ENCODE data around the gene REXO5. TPM values are rescaled to one million over a fixed set of nuclear protein-coding genes. Genes with fewer than 3 reads are reported as not detected.

The REXO5 gene
- total RNA-seq, 1 experiment from 2014 or later = 7.3 TPM

GRCh38 chr16:20889625-20890275 is 83.4 kb downstream of the REXO5 start:
- ChIA-PET POLR2A (interaction anchor here (0.7 to 1.5 kb wide), 2 partner anchors 7 to 10 kb away, joined by 5 to 7 read pairs; partner anchors contain the start of genes DCUN1D3 and LYRM1), CTCF (interaction anchor here (0.9 kb wide), 1 partner anchor 11 kb away, joined by 3 read pairs; the partner anchor contains the start of gene LYRM1)
- Mint-ChIP-seq H3K27me3 (ENCODE audit: insufficient read depth, unreplicated experiment) (no peaks in the 10 kb centered on the region), H3K4me3 (ENCODE audit: unreplicated experiment) (no peak overlapping the region), H3K27ac (ENCODE audit: unreplicated experiment) (no peak overlapping the region), H3K36me3 (ENCODE audit: insufficient read depth, unreplicated experiment) (peaks cover 25% of the 10 kb centered on the region), H3K4me1 (ENCODE audit: low read depth, unreplicated experiment) (no peaks in the 10 kb centered on the region), H3K9me3 (ENCODE audit: unreplicated experiment) (no peaks in the 10 kb centered on the region)
- H3K4me1 ChIP-seq = peaks cover 21% of the 10 kb centered on the region
- BruUV-seq (replicated peaks) = no TSS peak
- no peaks in the 10 kb centered on the region for H3K27me3 ChIP-seq (replicated peaks; ENCODE audit: control insufficient read depth, insufficient read depth, low read length)
- peak in 1 of 2 experiments; percentile 32 for DNase-seq
- no peaks in the 10 kb centered on the region; the same call in 1 of the 2 replicates for H3K36me3 ChIP-seq (ENCODE audit: control insufficient read depth, insufficient read depth, low read length)
- intact Hi-C loops (cut with micrococcal nuclease; ENCODE audit: unreplicated experiment) = no loop called here
- H3K4me3 ChIP-seq (ENCODE audit: low read depth, low read length) = no peak overlapping the region
- no peaks in the 10 kb centered on the region for H3K9me3 ChIP-seq
- no peak for TF ChIP-seq CTCF (IDR thresholded peaks at IDR 0.05; ENCODE audit: insufficient read depth in 1 of 2, low read depth in 1 of 2, low read length in 1 of 2, severe bottlenecking in 1 of 2, unreplicated experiment in 1 of 2)

- H3K4me1 Mint-ChIP-seq (ENCODE audit: low read depth, unreplicated experiment) = peaks cover 17% of the 10 kb centered on the region
- Histone ChIP-seq H3K4me3 (ENCODE audit: low read depth, low read length) (no peak overlapping the region), H3K36me3 (ENCODE audit: control insufficient read depth, insufficient read depth, low read length) (no peaks in the 10 kb centered on the region; the same call in 1 of the 2 replicates), H3K9me3 (no peaks in the 10 kb centered on the region), H3K27me3 (replicated peaks; ENCODE audit: control insufficient read depth, insufficient read depth, low read length) (no peaks in the 10 kb centered on the region), H3K4me1 (peaks cover 22% of the 10 kb centered on the region)
- ChIA-PET POLR2A (no interaction called here), CTCF (no interaction called here)
- no peak overlapping the region for H3K4me3 Mint-ChIP-seq (ENCODE audit: unreplicated experiment)
- H3K27ac Mint-ChIP-seq (ENCODE audit: unreplicated experiment) = no peak overlapping the region
- H3K27me3 Mint-ChIP-seq (ENCODE audit: insufficient read depth, unreplicated experiment) = no peaks in the 10 kb centered on the region
- intact Hi-C loops (cut with micrococcal nuclease; ENCODE audit: unreplicated experiment) = no loop called here
- BruUV-seq (replicated peaks) = no TSS peak
- no peaks in the 10 kb centered on the region for H3K9me3 Mint-ChIP-seq (ENCODE audit: unreplicated experiment)
- DNase-seq = no peak
- H3K36me3 Mint-ChIP-seq (ENCODE audit: insufficient read depth, unreplicated experiment) = peaks cover 51% of the 10 kb centered on the region
- no peak for TF ChIP-seq CTCF (IDR thresholded peaks at IDR 0.05; ENCODE audit: insufficient read depth in 1 of 2, low read depth in 1 of 2, low read length in 1 of 2, severe bottlenecking in 1 of 2, unreplicated experiment in 1 of 2)
Observed at GRCh38 chr16:20894388-20894787, 88.1 kb downstream of the REXO5 start.

- H3K27me3 Mint-ChIP-seq (ENCODE audit: insufficient read depth, unreplicated experiment) = no peaks in the 10 kb centered on the region
- H3K4me3 Mint-ChIP-seq (ENCODE audit: unreplicated experiment) = no peak overlapping the region
- CTCF ChIA-PET = no interaction called here
- intact Hi-C loops (cut with micrococcal nuclease; ENCODE audit: unreplicated experiment) = no loop called here
- peaks cover 63% of the 10 kb centered on the region for H3K36me3 Mint-ChIP-seq (ENCODE audit: insufficient read depth, unreplicated experiment)
- H3K27ac Mint-ChIP-seq (ENCODE audit: unreplicated experiment) = no peak overlapping the region
- H3K4me1 Mint-ChIP-seq (ENCODE audit: low read depth, unreplicated experiment) = peaks cover 31% of the 10 kb centered on the region
- peaks cover 21% of the 10 kb centered on the region for H3K4me1 ChIP-seq
- H3K36me3 ChIP-seq (ENCODE audit: control insufficient read depth, insufficient read depth, low read length) = no peaks in the 10 kb centered on the region; the same call in 1 of the 2 replicates
- H3K9me3 ChIP-seq = no peaks in the 10 kb centered on the region
- DNase-seq = no peak
- no TSS peak for BruUV-seq (replicated peaks)
- POLR2A ChIA-PET = interaction anchor here (0.5 to 0.6 kb wide), 2 partner anchors 8 to 151 kb away, joined by 5 read pairs; no protein-coding TSS in a partner anchor
- H3K9me3 Mint-ChIP-seq (ENCODE audit: unreplicated experiment) = no peaks in the 10 kb centered on the region
- no peak overlapping the region for H3K4me3 ChIP-seq (ENCODE audit: low read depth, low read length)
- TF ChIP-seq CTCF (IDR thresholded peaks at IDR 0.05; ENCODE audit: insufficient read depth in 1 of 2, low read depth in 1 of 2, low read length in 1 of 2, severe bottlenecking in 1 of 2, unreplicated experiment in 1 of 2) = no peak
- no peaks in the 10 kb centered on the region for H3K27me3 ChIP-seq (replicated peaks; ENCODE audit: control insufficient read depth, insufficient read depth, low read length)
Observed at GRCh38 chr16:20897253-20897897, 91.0 kb downstream of the REXO5 start.
